ENCODE data around the gene BCAN.

The BCAN gene

DNA sequence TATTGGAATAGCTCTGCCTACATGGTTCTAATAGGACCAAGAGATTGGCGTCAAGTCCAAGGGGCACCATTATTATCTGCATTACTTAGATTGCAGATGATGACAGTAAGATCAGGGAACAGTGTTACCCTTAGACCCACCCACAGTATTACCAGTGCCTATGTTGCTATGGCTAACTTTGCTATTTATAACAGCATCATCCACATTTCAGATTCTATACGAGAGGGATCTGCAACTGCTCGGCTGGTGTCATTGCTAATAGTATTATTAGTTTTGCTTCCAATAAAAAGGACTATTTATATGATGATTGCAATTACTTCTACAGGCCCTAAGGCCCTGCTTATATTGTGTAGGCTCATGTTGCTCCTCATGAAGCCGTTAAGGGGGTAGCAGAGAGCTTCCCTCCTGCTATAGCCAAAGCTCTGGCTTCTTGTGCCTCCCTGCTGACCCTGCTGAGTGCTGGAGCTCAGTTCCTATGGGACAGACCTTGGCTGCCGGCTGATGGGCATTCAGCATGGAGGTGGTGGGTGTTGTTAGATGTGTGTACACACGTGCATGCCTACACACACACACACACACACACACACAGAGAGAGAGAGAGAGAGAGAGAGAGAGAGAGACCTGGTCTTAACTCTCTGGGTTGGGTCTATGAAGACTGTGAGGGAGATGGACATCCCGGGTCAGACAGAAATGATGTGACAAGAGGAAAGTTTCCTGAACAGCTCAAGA lies 1.3 kb downstream of the BCAN start:
- DNase-seq (ENCODE audit: low read depth in 2 of 2, low spot score in 1 of 2), result no peak

DNA sequence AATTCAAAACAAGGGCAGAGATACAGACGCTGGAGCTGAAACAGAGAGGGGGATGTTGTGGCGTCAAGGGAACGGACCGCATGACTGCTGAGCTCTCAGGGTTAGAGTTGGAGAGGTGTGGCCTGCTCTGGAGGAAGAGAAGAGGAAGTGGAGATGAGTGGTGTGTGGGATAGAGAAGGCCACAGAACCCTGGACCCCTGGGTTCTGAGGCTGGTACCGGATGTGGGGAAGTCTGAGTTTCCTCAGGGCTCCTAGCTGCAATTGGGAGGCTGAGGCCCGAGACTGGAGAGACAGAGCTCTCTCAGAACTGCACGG lies 1.8 kb downstream of the BCAN start:
- DNase-seq (ENCODE audit: low read depth in 2 of 2, low spot score in 1 of 2), result no peak

DNA sequence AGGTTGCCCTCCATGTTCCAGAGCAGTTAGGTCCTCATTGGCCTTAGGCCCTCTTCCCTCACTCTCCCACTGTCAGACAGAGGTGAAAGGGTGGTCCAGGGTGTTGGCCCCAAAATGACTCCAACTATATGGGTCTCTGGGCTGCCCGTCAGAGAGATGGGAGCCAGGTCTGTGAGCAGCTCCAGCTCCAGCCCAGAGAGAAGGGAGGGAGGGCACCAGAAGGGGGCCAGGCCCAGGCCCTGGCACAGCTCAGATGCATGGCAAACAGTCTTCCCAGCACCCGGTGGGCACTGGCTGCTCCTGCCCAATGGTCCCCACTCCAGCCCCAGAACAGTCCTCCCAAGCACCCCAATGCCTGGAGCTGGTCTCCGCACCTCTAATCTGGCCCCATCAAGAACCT lies 2.2 kb downstream of the BCAN start:
- DNase-seq (ENCODE audit: low read depth in 2 of 2, low spot score in 1 of 2), result no peak

- DNase-seq (ENCODE audit: low read depth in 2 of 2, low spot score in 1 of 2), result no peak
Observed at GRCh38 chr1:156644640-156645039, 2.7 kb downstream of the BCAN start.

- DNase-seq (ENCODE audit: low read depth in 2 of 2, low spot score in 1 of 2), result no peak
Observed at GRCh38 chr1:156645056-156645455, 3.1 kb downstream of the BCAN start.

GRCh38 chr1:156645666-156646065 lies 3.7 kb downstream of the BCAN start:
- no peak for DNase-seq (ENCODE audit: low read depth in 2 of 2, low spot score in 1 of 2)

- no peak for DNase-seq (ENCODE audit: low read depth in 2 of 2, low spot score in 1 of 2)
Observed at GRCh38 chr1:156646738-156647211, 4.9 kb downstream of the BCAN start.

DNA sequence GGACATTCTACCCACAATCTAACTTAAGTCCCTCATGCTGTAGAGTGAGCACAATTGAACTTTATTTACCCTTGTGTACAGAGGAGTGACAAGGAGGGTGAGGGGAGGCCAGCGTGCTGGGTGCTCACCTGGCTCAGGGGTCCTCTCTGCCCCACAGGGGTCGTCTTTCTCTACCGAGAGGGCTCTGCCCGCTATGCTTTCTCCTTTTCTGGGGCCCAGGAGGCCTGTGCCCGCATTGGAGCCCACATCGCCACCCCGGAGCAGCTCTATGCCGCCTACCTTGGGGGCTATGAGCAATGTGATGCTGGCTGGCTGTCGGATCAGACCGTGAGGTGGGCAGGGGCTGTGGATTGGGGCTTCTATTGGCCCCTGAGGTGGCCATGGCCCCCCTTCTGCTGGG lies 5.4 kb downstream of the BCAN start:
- DNase-seq (ENCODE audit: low read depth in 2 of 2, low spot score in 1 of 2), result no peak

- DNase-seq (ENCODE audit: low read depth in 2 of 2, low spot score in 1 of 2), result no peak
Observed at GRCh38 chr1:156648496-156648895, 6.6 kb downstream of the BCAN start.

DNA sequence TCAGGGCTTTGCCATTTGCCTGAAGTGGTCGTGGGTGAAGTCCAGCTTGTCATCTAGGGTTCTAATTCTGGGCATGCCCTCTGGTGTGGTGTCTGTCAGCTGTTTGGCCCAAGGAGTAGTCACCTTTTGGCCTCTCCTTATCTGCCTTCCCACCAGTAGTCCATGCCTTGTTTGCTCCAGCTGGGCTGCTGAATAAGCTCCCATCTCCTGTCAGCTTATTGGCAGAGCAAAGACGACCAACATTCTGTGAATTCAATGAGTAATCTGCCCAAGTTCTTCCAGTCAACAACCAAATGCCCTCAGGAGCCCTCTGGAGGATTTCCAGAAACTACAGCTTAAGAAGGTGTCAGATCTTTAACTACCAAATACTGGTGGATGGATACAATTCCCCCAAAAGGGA lies 7.0 kb downstream of the BCAN start:
- no peak for DNase-seq (ENCODE audit: low read depth in 2 of 2, low spot score in 1 of 2)

DNA sequence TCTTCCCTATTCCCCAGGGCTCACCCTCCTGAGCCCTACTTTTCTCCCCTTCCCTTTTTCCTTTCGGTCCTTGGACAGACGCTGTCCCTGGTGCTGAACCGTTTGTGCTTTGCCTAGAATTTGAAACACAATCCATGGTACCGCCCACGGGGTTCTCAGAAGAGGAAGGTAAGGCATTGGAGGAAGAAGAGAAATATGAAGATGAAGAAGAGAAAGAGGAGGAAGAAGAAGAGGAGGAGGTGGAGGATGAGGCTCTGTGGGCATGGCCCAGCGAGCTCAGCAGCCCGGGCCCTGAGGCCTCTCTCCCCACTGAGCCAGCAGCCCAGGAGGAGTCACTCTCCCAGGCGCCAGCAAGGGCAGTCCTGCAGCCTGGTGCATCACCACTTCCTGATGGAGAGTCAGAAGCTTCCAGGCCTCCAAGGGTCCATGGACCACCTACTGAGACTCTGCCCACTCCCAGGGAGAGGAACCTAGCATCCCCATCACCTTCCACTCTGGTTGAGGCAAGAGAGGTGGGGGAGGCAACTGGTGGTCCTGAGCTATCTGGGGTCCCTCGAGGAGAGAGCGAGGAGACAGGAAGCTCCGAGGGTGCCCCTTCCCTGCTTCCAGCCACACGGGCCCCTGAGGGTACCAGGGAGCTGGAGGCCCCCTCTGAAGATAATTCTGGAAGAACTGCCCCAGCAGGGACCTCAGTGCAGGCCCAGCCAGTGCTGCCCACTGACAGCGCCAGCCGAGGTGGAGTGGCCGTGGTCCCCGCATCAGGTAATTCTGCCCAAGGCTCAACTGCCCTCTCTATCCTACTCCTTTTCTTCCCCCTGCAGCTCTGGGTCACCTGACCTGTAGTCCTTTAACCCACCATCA lies 10.4 kb downstream of the BCAN start:
- DNase-seq (ENCODE audit: low read depth in 2 of 2, low spot score in 1 of 2), result no peak

- DNase-seq (ENCODE audit: low read depth in 2 of 2, low spot score in 1 of 2), result no peak
Observed at GRCh38 chr1:156652992-156653355, 11.1 kb downstream of the BCAN start.

- no peak for DNase-seq (ENCODE audit: low read depth in 2 of 2, low spot score in 1 of 2)
Observed at GRCh38 chr1:156654700-156655099, 12.8 kb downstream of the BCAN start.

DNA sequence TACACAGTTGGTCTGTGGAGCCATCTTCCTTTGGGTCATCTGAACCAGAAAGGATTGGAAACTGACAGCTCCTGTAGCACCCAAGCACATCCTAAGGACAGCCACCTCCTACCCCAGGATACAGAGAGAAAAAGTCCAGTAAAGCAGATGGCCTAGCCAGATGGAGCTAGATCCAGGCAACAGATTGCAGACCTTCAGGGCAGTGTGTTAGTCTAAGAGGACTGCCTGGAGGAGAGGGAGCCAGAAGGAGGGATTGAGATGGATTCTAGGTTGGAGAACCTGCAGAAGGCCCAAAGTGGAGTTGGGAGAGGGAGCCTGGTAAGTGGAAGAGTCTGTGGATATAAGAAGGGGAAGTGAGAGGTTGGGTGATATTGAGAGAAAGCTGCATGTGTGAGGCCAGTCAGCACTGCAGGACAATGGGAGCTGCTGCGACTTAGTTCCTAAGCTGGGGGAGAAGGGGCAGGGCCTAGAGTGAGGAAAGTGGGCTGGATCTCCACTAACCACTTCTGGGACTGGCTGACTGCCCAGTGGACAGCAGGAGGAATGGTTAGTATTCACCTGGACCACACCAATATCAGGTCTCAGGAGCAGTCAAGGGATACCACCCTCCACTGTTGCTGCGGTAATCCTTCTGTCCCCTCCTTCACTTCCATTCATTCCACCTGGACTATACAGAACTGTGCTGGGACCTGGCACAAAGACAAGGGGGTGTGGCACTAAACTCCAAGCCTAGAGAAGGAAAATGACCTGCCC lies 13.4 kb downstream of the BCAN start:
- no peak for DNase-seq (ENCODE audit: low read depth in 2 of 2, low spot score in 1 of 2)

- no peak for DNase-seq (ENCODE audit: low read depth in 2 of 2, low spot score in 1 of 2)
Observed at GRCh38 chr1:156655904-156656516, 14.1 kb downstream of the BCAN start.

DNA sequence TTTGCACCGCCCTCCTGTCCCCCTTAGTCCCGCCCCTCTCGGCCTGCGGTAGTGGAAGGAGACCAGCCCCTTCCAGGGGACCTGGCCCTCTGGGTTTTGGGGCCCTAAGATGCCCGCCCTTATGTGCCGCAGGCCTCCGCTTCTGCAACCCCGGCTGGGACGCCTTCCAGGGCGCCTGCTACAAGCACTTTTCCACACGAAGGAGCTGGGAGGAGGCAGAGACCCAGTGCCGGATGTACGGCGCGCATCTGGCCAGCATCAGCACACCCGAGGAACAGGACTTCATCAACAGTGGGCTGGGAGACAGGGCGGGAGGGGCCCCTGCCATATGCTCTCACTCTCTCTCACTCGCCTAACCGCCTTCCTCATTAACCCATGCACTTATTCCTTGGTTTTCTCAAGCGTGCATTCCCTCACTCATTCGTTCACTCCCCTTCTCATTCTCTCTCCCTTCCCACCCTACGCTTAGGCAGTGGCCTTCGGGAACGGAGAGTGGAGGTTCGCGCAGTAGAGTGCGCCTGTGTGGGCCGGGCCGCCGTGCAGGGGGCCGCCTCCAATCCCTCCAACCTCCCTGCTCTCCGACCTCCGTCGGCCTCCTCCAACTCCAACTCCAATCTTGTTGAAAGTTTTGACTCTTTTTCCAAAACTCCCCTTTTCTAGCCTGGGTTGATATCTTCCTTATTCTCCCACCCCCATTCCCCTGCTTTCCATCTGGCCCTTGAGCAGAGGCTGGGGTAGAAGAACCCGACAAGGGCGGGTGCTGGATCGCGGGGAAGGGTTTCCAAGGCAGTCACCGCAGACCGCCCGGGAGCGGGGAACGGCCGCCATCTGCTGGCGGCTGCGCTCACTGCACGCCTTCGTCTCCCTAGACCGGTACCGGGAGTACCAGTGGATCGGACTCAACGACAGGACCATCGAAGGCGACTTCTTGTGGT lies 15.2 kb downstream of the BCAN start:
- DNase-seq (ENCODE audit: low read depth in 2 of 2, low spot score in 1 of 2), result peak; percentile 47 to 54

DNA sequence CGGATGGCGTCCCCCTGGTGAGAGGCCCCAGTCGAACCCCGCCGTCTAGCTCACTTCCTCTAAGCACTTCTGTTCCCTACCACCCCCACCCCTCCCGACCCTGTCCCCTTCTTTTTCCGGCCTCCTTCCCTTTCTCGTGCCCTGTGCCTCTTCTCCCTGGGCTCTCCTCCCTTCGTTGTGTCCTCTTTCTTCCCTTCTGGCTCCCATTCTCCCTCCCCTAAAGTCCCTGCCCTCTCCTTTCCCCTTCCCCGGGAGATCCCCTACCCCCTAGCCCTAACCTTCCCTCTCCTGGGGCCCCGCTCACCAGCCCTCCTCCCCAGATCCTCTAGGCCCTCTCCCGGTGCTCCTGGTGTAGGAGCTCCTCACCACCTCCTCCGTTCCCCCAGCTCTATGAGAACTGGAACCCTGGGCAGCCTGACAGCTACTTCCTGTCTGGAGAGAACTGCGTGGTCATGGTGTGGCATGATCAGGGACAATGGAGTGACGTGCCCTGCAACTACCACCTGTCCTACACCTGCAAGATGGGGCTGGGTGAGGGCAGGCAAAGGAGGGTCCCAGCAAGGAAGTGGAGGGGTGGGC lies 15.9 kb downstream of the BCAN start:
- no peak for DNase-seq (ENCODE audit: low read depth in 2 of 2, low spot score in 1 of 2)

DNA sequence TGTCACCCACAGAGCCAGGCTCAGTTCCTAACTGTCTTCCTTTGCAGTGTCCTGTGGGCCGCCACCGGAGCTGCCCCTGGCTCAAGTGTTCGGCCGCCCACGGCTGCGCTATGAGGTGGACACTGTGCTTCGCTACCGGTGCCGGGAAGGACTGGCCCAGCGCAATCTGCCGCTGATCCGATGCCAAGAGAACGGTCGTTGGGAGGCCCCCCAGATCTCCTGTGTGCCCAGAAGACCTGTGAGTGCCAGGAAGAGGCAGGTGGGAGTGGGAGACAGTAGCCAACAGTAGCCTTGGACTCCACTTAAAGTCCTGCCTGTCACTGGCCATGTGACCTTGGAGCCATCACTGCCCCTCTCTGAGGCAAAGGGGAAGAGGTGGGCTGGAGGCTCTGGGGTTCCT lies 16.6 kb downstream of the BCAN start:
- no peak for DNase-seq (ENCODE audit: low read depth in 2 of 2, low spot score in 1 of 2)

DNA sequence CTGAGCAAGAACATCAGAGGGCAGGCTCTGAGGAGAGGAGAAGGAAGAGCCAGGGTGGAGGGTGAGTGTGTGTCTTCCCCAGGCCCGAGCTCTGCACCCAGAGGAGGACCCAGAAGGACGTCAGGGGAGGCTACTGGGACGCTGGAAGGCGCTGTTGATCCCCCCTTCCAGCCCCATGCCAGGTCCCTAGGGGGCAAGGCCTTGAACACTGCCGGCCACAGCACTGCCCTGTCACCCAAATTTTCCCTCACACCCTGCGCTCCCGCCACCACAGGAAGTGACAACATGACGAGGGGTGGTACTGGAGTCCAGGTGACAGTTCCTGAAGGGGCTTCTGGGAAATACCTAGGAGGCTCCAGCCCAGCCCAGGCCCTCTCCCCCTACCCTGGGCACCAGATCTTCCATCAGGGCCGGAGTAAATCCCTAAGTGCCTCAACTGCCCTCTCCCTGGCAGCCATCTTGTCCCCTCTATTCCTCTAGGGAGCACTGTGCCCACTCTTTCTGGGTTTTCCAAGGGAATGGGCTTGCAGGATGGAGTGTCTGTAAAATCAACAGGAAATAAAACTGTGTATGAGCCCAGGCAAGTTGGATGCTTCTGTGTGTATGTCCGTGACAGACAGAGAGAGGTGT lies 17.1 kb downstream of the BCAN start:
- DNase-seq (ENCODE audit: low read depth in 2 of 2, low spot score in 1 of 2), result no peak

- DNase-seq (ENCODE audit: low read depth in 2 of 2, low spot score in 1 of 2), result no peak
Observed at GRCh38 chr1:156659661-156659987, 17.7 kb downstream of the BCAN start.
